ENCODE data around the gene SPATS2.

Gene SPATS2

GRCh38 chr12:49541140-49541861 lies 174.0 kb downstream of the SPATS2 start:
- no peaks in the 10 kb centered on the region for H3K9me3 ChIP-seq (ENCODE audit: insufficient read depth, low read length)
- no peak for TF ChIP-seq CTCF (IDR thresholded peaks at IDR 0.05; ENCODE audit: insufficient read depth, low read length, poor library complexity, severe bottlenecking)
- no peak for TF ChIP-seq EZH2phosphoT487 (conservative IDR thresholded peaks at IDR 0.05; ENCODE audit: low read length)
- no peaks in the 10 kb centered on the region for H3K79me2 ChIP-seq (ENCODE audit: insufficient read depth, low read length)
- no peaks in the 10 kb centered on the region for H4K20me1 ChIP-seq (ENCODE audit: low read depth, low read length)
- peaks cover 4% of the 10 kb centered on the region; the same call in 1 of the 2 replicates for H3F3A ChIP-seq (ENCODE audit: insufficient read depth)
- no peaks in the 10 kb centered on the region for H3K27me3 ChIP-seq (ENCODE audit: low read length)
- no peaks in the 10 kb centered on the region for H3K9me2 ChIP-seq (replicated peaks; ENCODE audit: insufficient read depth, low read length)
- H3K4me3 ChIP-seq (ENCODE audit: insufficient read depth, low read length, poor library complexity, severe bottlenecking), result no peak overlapping the region
- no peak overlapping the region for H3K27ac ChIP-seq (ENCODE audit: low read depth, low read length)
- no peaks in the 10 kb centered on the region for H3K36me3 ChIP-seq (ENCODE audit: low read length)
- H3K4me2 ChIP-seq (ENCODE audit: low read depth, low read length, poor library complexity, severe bottlenecking), result no peak overlapping the region
- H2AFZ ChIP-seq (ENCODE audit: low read depth, low read length, severe bottlenecking), result no peak overlapping the region
- H3K9ac ChIP-seq (ENCODE audit: low read length), result no peak overlapping the region

DNA sequence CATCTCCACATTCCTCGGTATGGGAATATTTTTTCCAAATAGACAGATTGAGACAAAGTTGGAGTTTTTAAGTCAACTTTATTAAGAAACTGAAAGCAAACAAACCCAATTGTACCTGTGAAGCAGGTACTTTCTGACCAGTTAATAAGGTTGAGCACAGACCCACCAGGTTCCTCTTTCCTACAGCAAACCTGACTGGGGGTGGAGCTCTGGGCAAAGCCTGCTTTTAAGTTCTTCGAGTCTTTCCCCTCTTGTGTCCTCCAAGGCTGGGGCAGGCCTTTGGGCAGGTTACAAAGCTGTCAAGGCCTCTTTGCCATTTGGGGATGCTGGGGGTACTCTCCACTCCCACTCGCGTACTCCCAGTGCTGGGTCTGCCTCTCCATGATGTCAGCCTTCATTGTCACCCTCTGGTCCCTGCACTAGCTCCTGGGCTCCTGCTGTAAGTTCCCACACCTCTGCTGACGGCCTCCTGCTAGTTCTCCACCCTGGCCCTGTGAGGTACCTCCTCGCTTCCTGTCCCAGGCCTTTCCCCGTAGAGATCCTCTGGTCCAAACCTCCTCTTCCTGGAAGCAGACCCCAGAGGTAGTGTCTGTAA lies 174.7 kb downstream of the SPATS2 start:
- Histone ChIP-seq H3K79me2 (ENCODE audit: insufficient read depth, low read length) (no peaks in the 10 kb centered on the region), H3K9me2 (replicated peaks; ENCODE audit: insufficient read depth, low read length) (no peaks in the 10 kb centered on the region), H3K27ac (ENCODE audit: low read depth, low read length) (no peak overlapping the region), H3F3A (ENCODE audit: insufficient read depth) (no peaks in the 10 kb centered on the region), H3K27me3 (ENCODE audit: low read length) (no peaks in the 10 kb centered on the region), H2AFZ (ENCODE audit: low read depth, low read length, severe bottlenecking) (no peak overlapping the region), H3K9me3 (ENCODE audit: insufficient read depth, low read length) (no peaks in the 10 kb centered on the region), H3K4me2 (ENCODE audit: low read depth, low read length, poor library complexity, severe bottlenecking) (no peak overlapping the region), H3K9ac (ENCODE audit: low read length) (no peak overlapping the region), H3K36me3 (ENCODE audit: low read length) (no peaks in the 10 kb centered on the region), H4K20me1 (ENCODE audit: low read depth, low read length) (no peaks in the 10 kb centered on the region), H3K4me3 (ENCODE audit: insufficient read depth, low read length, poor library complexity, severe bottlenecking) (no peak overlapping the region)
- TF ChIP-seq CTCF (IDR thresholded peaks at IDR 0.05; ENCODE audit: insufficient read depth, low read length, poor library complexity, severe bottlenecking), result no peak
- no peak for TF ChIP-seq EZH2phosphoT487 (conservative IDR thresholded peaks at IDR 0.05; ENCODE audit: low read length)

DNA sequence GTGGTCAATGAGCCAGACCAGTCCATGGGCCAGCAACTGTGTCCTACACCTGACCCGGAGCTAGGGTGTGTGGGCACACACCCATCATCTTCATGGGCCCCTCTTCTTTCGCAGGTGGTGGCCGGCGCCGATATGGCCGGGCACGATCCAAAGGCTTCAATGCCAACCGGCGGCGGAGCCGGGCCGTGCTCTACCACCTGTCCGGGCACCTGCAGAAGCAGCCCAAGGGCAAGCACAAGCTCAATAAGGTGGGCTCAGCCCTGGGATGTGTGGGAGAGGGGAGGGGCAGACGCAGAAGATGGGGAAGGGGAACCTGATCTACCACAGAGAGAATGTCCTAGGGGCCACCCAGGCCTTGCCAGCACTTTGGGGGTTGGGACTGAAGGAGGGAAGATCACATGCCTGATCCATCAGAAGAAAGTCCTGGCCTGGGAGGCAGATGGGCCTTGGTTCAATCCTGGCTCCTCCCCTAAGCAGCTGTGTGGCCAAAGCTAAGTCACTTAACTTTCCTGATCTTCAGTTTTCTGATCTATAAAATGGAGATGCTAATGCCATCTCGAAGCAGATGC lies 175.4 kb downstream of the SPATS2 start:
- no peak overlapping the region for H3K27ac ChIP-seq (ENCODE audit: low read depth, low read length)
- H4K20me1 ChIP-seq (ENCODE audit: low read depth, low read length), result no peaks in the 10 kb centered on the region
- no peaks in the 10 kb centered on the region for H3K36me3 ChIP-seq (ENCODE audit: low read length)
- no peaks in the 10 kb centered on the region for H3F3A ChIP-seq (ENCODE audit: insufficient read depth)
- TF ChIP-seq EZH2phosphoT487 (conservative IDR thresholded peaks at IDR 0.05; ENCODE audit: low read length) (no peak), CTCF (IDR thresholded peaks at IDR 0.05; ENCODE audit: insufficient read depth, low read length, poor library complexity, severe bottlenecking) (no peak)
- H2AFZ ChIP-seq (ENCODE audit: low read depth, low read length, severe bottlenecking), result no peak overlapping the region
- no peaks in the 10 kb centered on the region for H3K79me2 ChIP-seq (ENCODE audit: insufficient read depth, low read length)
- H3K27me3 ChIP-seq (ENCODE audit: low read length), result no peaks in the 10 kb centered on the region
- H3K9ac ChIP-seq (ENCODE audit: low read length), result no peak overlapping the region
- no peaks in the 10 kb centered on the region for H3K9me2 ChIP-seq (replicated peaks; ENCODE audit: insufficient read depth, low read length)
- H3K4me2 ChIP-seq (ENCODE audit: low read depth, low read length, poor library complexity, severe bottlenecking), result no peak overlapping the region
- no peak overlapping the region for H3K4me3 ChIP-seq (ENCODE audit: insufficient read depth, low read length, poor library complexity, severe bottlenecking)
- H3K9me3 ChIP-seq (ENCODE audit: insufficient read depth, low read length), result no peaks in the 10 kb centered on the region

Data from SU-DHL-6 (cell line).